H9 (cell line): Measurements from ENCODE around the gene PCSK6. TPM values are rescaled to one million over a fixed set of nuclear protein-coding genes. Genes with fewer than 3 reads are reported as not detected.

Experiments
- DNase-seq: peaks from one replicate; pipeline ENCODE4 v3.0.0-alpha.2; 2017
- H2AFZ ChIP-seq: one replicate; pipeline ENCODE4 v1.6.1; 2013; ENCODE audit warnings: mild to moderate bottlenecking, low read length, control low read depth, moderate library complexity
- H2AK5ac ChIP-seq: 2 replicates; pipeline ENCODE4 v1.6.1; 2013; ENCODE audit warnings: low read length, control low read depth, mixed read lengths; ENCODE audit not compliant: insufficient read length
- H2BK120ac ChIP-seq: one replicate; pipeline ENCODE4 v1.6.1; 2013; ENCODE audit warnings: low read depth, mild to moderate bottlenecking, low read length, control low read depth, inconsistent platforms; ENCODE audit not compliant: poor library complexity, severe bottlenecking
- H2BK12ac ChIP-seq: 2 replicates; pipeline ENCODE4 v1.6.1; 2013; ENCODE audit warnings: low read length, control low read depth, mixed read lengths, low read depth; ENCODE audit not compliant: insufficient read length
- H2BK15ac ChIP-seq: 2 replicates; pipeline ENCODE4 v1.6.1; 2013; ENCODE audit warnings: low read depth, low read length, control low read depth
- H2BK20ac ChIP-seq: one replicate; pipeline ENCODE4 v1.6.1; 2013; ENCODE audit warnings: low read depth, mild to moderate bottlenecking, low read length, control low read depth, inconsistent platforms; ENCODE audit not compliant: poor library complexity, severe bottlenecking
- H2BK5ac ChIP-seq: 2 replicates; pipeline ENCODE4 v1.6.1; 2013; ENCODE audit warnings: low read length, control low read depth, mixed read lengths; ENCODE audit not compliant: insufficient read length
- H3K14ac ChIP-seq: 2 replicates; pipeline ENCODE4 v1.6.1; 2013; ENCODE audit warnings: low read length, control low read depth; ENCODE audit not compliant: insufficient read depth
- H3K18ac ChIP-seq: 2 replicates; pipeline ENCODE4 v1.6.1; 2013; ENCODE audit warnings: low read depth, mild to moderate bottlenecking, mixed read lengths, low read length, control low read depth; ENCODE audit not compliant: insufficient read length
- H3K23ac ChIP-seq: 2 replicates; pipeline ENCODE4 v1.6.1; 2013; ENCODE audit warnings: low read length, control low read depth, mixed read lengths, low read depth; ENCODE audit not compliant: insufficient read length
- H3K23me2 ChIP-seq: 2 replicates; pipeline ENCODE4 v1.6.1; 2013; ENCODE audit warnings: low read depth, mild to moderate bottlenecking, mixed read lengths, low read length, control low read depth; ENCODE audit not compliant: insufficient read length, poor library complexity, severe bottlenecking
- H3K27ac ChIP-seq: 2 replicates; pipeline ENCODE4 v1.5.1; 2013; ENCODE audit warnings: low read length, control low read depth, mixed read lengths, low read depth; ENCODE audit not compliant: insufficient read length
- H3K27me3 ChIP-seq: 2 replicates; pipeline ENCODE4 v1.6.1; 2013; ENCODE audit warnings: low read length, control low read depth, inconsistent platforms; ENCODE audit not compliant: insufficient read depth
- H3K4ac ChIP-seq: 2 replicates; pipeline ENCODE4 v1.6.1; 2013; ENCODE audit warnings: low read depth, mild to moderate bottlenecking, control low read depth, inconsistent platforms, low read length, moderate library complexity
- H3K4me1 ChIP-seq: 2 replicates; pipeline ENCODE4 v1.6.1; 2013; ENCODE audit warnings: low read length, control low read depth, inconsistent platforms; ENCODE audit not compliant: insufficient read depth
- H3K4me2 ChIP-seq: 2 replicates; pipeline ENCODE4 v1.6.1; 2013; ENCODE audit warnings: low read length, control low read depth, mixed read lengths; ENCODE audit not compliant: insufficient read length, insufficient read depth
- H3K56ac ChIP-seq: 2 replicates; pipeline ENCODE4 v1.6.1; 2013; ENCODE audit warnings: low read depth, mild to moderate bottlenecking, mixed read lengths, low read length, control low read depth; ENCODE audit not compliant: insufficient read length
- H3K79me1 ChIP-seq: 2 replicates; pipeline ENCODE4 v1.6.1; 2013; ENCODE audit warnings: low read depth, mild to moderate bottlenecking, moderate library complexity, low read length, control low read depth, inconsistent platforms; ENCODE audit not compliant: insufficient read depth, poor library complexity, severe bottlenecking
- H3K79me2 ChIP-seq: 2 replicates; pipeline ENCODE4 v1.6.1; 2013; ENCODE audit warnings: low read length, control low read depth, inconsistent platforms; ENCODE audit not compliant: insufficient read depth
- H3K9ac ChIP-seq: 2 replicates; pipeline ENCODE4 v1.6.1; 2013; ENCODE audit warnings: low read length, control low read depth, mixed read lengths; ENCODE audit not compliant: insufficient read length; ENCODE audit errors: extremely low read depth
- H3K9me3 ChIP-seq: one replicate; pipeline ENCODE4 v1.6.1; 2013; ENCODE audit warnings: low read depth, low read length, inconsistent platforms; ENCODE audit not compliant: control insufficient read depth
- H3T11ph ChIP-seq: one replicate; pipeline ENCODE4 v1.6.1; 2013; ENCODE audit warnings: mild to moderate bottlenecking, low read length, control low read depth, inconsistent platforms
- H4K20me1 ChIP-seq: one replicate; pipeline ENCODE4 v1.6.1; 2013; ENCODE audit not compliant: control insufficient read depth, insufficient read length, insufficient read depth
- H4K5ac ChIP-seq: 2 replicates; pipeline ENCODE4 v1.6.1; 2013; ENCODE audit warnings: low read depth, mild to moderate bottlenecking, mixed read lengths, low read length, control low read depth; ENCODE audit not compliant: insufficient read length
- H4K8ac ChIP-seq: replicated peaks from 2 replicates; pipeline ENCODE4 v1.6.1; 2013; ENCODE audit warnings: low read length, control low read depth, mixed read lengths, low read depth; ENCODE audit not compliant: insufficient read length
- H4K91ac ChIP-seq: 2 replicates; pipeline ENCODE4 v1.6.1; 2013; ENCODE audit warnings: low read depth, mild to moderate bottlenecking, moderate library complexity, mixed read lengths, low read length, control low read depth; ENCODE audit not compliant: insufficient read length
- H3K27ac Mint-ChIP-seq, 3 experiments: 2 replicates in 2 of 3; 3 replicates in 1 of 3; pipeline ENCODE4 v1.8.0; 2020 to 2021; ENCODE audit warnings: mixed read lengths in 3 of 3, mild to moderate bottlenecking in 1 of 3, moderate library complexity in 1 of 3
- H3K27me3 Mint-ChIP-seq: 2 replicates; pipeline ENCODE4 v1.8.0; 2021; ENCODE audit warnings: low read depth, mild to moderate bottlenecking, moderate library complexity, mixed read lengths
- H3K36me3 Mint-ChIP-seq, 3 experiments: 2 replicates in 2 of 3; 3 replicates in 1 of 3; pipeline ENCODE4 v1.8.0; 2020 to 2021; ENCODE audit warnings: low read depth in 3 of 3, mixed read lengths in 3 of 3; ENCODE audit not compliant: insufficient read depth in 1 of 3
- H3K4me1 Mint-ChIP-seq, 2 experiments: 2 replicates each; pipeline ENCODE4 v1.8.0; 2020; ENCODE audit warnings: mixed read lengths in 2 of 2
- H3K4me3 Mint-ChIP-seq, 2 experiments: 2 replicates in 1 of 2; 3 replicates in 1 of 2; pipeline ENCODE4 v1.8.0; 2020 to 2021; ENCODE audit warnings: mild to moderate bottlenecking in 2 of 2, mixed read lengths in 2 of 2, moderate library complexity in 1 of 2
- H3K9me3 Mint-ChIP-seq, 2 experiments: 2 replicates in 1 of 2; 3 replicates in 1 of 2; pipeline ENCODE4 v1.8.0; 2020; ENCODE audit warnings: mild to moderate bottlenecking in 2 of 2, mixed read lengths in 2 of 2, moderate library complexity in 1 of 2
- WGBS: extraction: QIAGEN DNeasy Blood & Tissue Kit; methylation state at CpG from one replicate; pipeline ENCODE4 v1.1.7; 2013; ENCODE audit warnings: missing lambda C conversion rate, low lambda C conversion rate, mixed read lengths; ENCODE audit not compliant: insufficient read length; ENCODE audit errors: extremely low coverage; 5-methylcytosine and 5-hydroxymethylcytosine counted together
- total RNA-seq: library from RNA; stranded (reverse); gene quantifications from 2 replicates; pipeline ENCODE4 v1.2.1, GENCODE V29; 2021
- TF ChIP-seq, protein P1 (sequence below): fragments of 200-600 bp; sonication (generic); conservative IDR thresholded peaks from 3 replicates; pipeline ENCODE4 v1.8.0; 2021; ENCODE audit warnings: antibody characterized with exemption, mild to moderate bottlenecking

The PCSK6 gene
- total RNA-seq, 1 experiment from 2014 or later: 4.0 TPM

DNA sequence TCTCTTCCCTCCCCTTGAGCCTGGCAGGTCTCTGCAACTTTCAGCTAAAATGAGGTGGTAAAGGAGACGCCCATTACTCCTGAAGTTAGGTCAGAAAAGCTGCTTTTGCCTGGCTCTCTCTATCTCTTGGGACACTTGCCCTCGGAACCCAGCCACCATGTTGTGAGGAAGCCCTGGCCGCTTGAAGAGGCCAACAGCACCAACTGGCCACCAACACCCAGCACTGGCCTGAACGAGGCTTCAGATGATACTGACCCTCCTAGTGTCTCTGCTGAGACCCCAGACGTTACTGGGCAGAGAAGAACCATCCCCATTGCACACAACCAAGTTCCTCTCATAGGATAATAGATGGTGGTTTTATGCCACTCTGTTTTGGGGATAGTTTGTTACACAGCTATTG, 49.5 kb upstream of the PCSK6 start:
- no peak overlapping the region for H3K4ac ChIP-seq
- H2AK5ac ChIP-seq: no peak overlapping the region
- H2BK20ac ChIP-seq: no peak overlapping the region
- no peaks in the 10 kb centered on the region for H3K4me1 ChIP-seq
- H3K27me3 ChIP-seq: no peaks in the 10 kb centered on the region
- peak; percentile 7 for DNase-seq
- no peak overlapping the region for H3K9ac ChIP-seq
- no peak overlapping the region for H3K23ac ChIP-seq
- H3K4me1 Mint-ChIP-seq: 0 out of 4 replicates have a peak, but pooled peaks cover 0 to 4% of the 10 kb centered on the region in 2 experiments
- no peak overlapping the region for H3K18ac ChIP-seq
- TF ChIP-seq, protein P1, sequence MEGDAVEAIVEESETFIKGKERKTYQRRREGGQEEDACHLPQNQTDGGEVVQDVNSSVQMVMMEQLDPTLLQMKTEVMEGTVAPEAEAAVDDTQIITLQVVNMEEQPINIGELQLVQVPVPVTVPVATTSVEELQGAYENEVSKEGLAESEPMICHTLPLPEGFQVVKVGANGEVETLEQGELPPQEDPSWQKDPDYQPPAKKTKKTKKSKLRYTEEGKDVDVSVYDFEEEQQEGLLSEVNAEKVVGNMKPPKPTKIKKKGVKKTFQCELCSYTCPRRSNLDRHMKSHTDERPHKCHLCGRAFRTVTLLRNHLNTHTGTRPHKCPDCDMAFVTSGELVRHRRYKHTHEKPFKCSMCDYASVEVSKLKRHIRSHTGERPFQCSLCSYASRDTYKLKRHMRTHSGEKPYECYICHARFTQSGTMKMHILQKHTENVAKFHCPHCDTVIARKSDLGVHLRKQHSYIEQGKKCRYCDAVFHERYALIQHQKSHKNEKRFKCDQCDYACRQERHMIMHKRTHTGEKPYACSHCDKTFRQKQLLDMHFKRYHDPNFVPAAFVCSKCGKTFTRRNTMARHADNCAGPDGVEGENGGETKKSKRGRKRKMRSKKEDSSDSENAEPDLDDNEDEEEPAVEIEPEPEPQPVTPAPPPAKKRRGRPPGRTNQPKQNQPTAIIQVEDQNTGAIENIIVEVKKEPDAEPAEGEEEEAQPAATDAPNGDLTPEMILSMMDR: no peak
- H3K23me2 ChIP-seq: no peaks in the 10 kb centered on the region
- H3K27me3 Mint-ChIP-seq: peaks cover 8% of the 10 kb centered on the region
- no peak overlapping the region for H3K14ac ChIP-seq
- H3K4me3 Mint-ChIP-seq: no peak overlapping the region
- no peak overlapping the region for H2AFZ ChIP-seq
- no peak overlapping the region for H3K56ac ChIP-seq
- H4K91ac ChIP-seq: no peak overlapping the region
- no peak overlapping the region for H3K4me2 ChIP-seq
- no peak overlapping the region for H2BK5ac ChIP-seq
- H3K79me1 ChIP-seq: no peaks in the 10 kb centered on the region
- no peaks in the 10 kb centered on the region for H3K79me2 ChIP-seq
- no peaks in the 10 kb centered on the region; a peak in 1 of 7 replicates for H3K36me3 Mint-ChIP-seq
- no peaks in the 10 kb centered on the region for H4K20me1 ChIP-seq
- no peak overlapping the region for H2BK15ac ChIP-seq
- H4K8ac ChIP-seq: no peak overlapping the region
- H3T11ph ChIP-seq: no peak overlapping the region
- H3K27ac Mint-ChIP-seq: no peak overlapping the region; a peak in 1 of 7 replicates
- peaks cover 4 to 9% of the 10 kb centered on the region in 2 experiments; a peak in 3 of 5 replicates for H3K9me3 Mint-ChIP-seq
- H4K5ac ChIP-seq: no peak overlapping the region
- no peak overlapping the region for H2BK12ac ChIP-seq
- H3K27ac ChIP-seq: no peak overlapping the region
- H2BK120ac ChIP-seq: no peak overlapping the region
- no CpG with 5 or more reads among the region's 5 CpGs for WGBS
- H3K9me3 ChIP-seq: no peaks in the 10 kb centered on the region
